GM12878 (cell line): ENCODE results near the gene ARHGAP30. TPM values are rescaled to one million over a fixed set of nuclear protein-coding genes. Genes with fewer than 3 reads are reported as not detected.

Experiments used
- ATAC-seq: fragments of 200-7000 bp; cut with Tn5 transposase; 3 replicates; pipeline ENCODE4 v1.9.1; 2020; ENCODE audit warnings: mild to moderate bottlenecking, moderate library complexity
- BruUV-seq: library from RNA; stranded (reverse); fragments of 400-500 nt; replicated peaks from 2 replicates; lab custom pipeline; 2021; lab: Mats Ljungman, UMichigan
- CTCF ChIA-PET: fragments of 300-600 bp; sonication (Branson Sonifier 250); formaldehyde crosslinking; extraction: SDS; loops from one replicate; lab custom pipeline; 2021; ENCODE audit warnings: inconsistent platforms; lab: Yijun Ruan, JAX
- POLR2A ChIA-PET: fragments of 350-600 bp; formaldehyde crosslinking; extraction: SDS; loops from one replicate; lab custom pipeline; 2021; ENCODE audit warnings: inconsistent platforms; lab: Charles Lee
- RAD21 ChIA-PET: fragments of 300-600 bp; sonication (Branson Sonifier 250); formaldehyde crosslinking; loops from one replicate; lab custom pipeline; 2023; ENCODE audit warnings: antibody characterized with exemption; ENCODE audit not compliant: unreplicated experiment; lab: Charles Lee
- SMC1A ChIA-PET: fragments of 300-600 bp; sonication (Branson Sonifier 250); formaldehyde crosslinking; loops from one replicate; lab custom pipeline; 2023; ENCODE audit not compliant: unreplicated experiment, uncharacterized antibody; lab: Charles Lee
- DNase-seq: peaks from one replicate; pipeline ENCODE4 v3.0.0-alpha.2; 2011; ENCODE audit warnings: low read depth, low spot score
- FAIRE-seq: peaks from 3 replicates; lab custom pipeline; 2011; peaks lifted over from hg19 to GRCh38; lab: Jason Lieb, UNC
- H2AFZ ChIP-seq: 2 replicates; pipeline ENCODE4 v1.6.0; 2011; ENCODE audit warnings: low read depth, low read length, control low read depth; ENCODE audit not compliant: control insufficient read depth
- H3K27ac ChIP-seq: 2 replicates; pipeline ENCODE4 v1.5.1; 2011; ENCODE audit warnings: control low read depth; ENCODE audit not compliant: control insufficient read depth, insufficient read depth
- H3K27me3 ChIP-seq, 2 experiments: replicated peaks in 1 of 2; 2 replicates each; pipeline versions ENCODE4 v1.6.0 to v1.6.1; 2011; ENCODE audit warnings: low read length in 1 of 2; ENCODE audit not compliant: control insufficient read depth in 2 of 2, insufficient read depth in 2 of 2
- H3K36me3 ChIP-seq, 2 experiments: 2 replicates each; pipeline ENCODE4 v1.5.1; 2011; ENCODE audit warnings: low read length in 1 of 2; ENCODE audit not compliant: control insufficient read depth in 2 of 2, insufficient read depth in 2 of 2
- H3K4me1 ChIP-seq: 2 replicates; pipeline ENCODE4 v1.6.1; 2011; ENCODE audit warnings: mild to moderate bottlenecking, low read length, moderate library complexity, mixed read lengths; ENCODE audit not compliant: control insufficient read depth, insufficient read depth
- H3K4me2 ChIP-seq: 2 replicates; pipeline ENCODE4 v1.6.0; 2011; ENCODE audit warnings: control low read depth; ENCODE audit not compliant: control insufficient read depth, insufficient read depth
- H3K4me3 ChIP-seq: fragments of 200-600 bp; sonication (generic); 2 replicates; pipeline ENCODE4 v1.5.1; 2016
- H3K79me2 ChIP-seq: 2 replicates; pipeline ENCODE4 v1.6.0; 2011; ENCODE audit warnings: low read length; ENCODE audit not compliant: control insufficient read depth, insufficient read depth
- H3K9ac ChIP-seq: 2 replicates; pipeline ENCODE4 v1.8.0; 2011; ENCODE audit warnings: low read length, control low read depth, mixed read lengths; ENCODE audit not compliant: control insufficient read depth, insufficient read depth
- H3K9me3 ChIP-seq: replicated peaks from 3 replicates; pipeline ENCODE4 v1.5.1; 2011; ENCODE audit warnings: mild to moderate bottlenecking, low read length; ENCODE audit not compliant: control insufficient read depth, insufficient read depth
- H4K20me1 ChIP-seq: 2 replicates; pipeline ENCODE4 v1.6.0; 2011; ENCODE audit not compliant: control insufficient read depth, insufficient read depth
- BCLAF1 ChIP-seq: fragments of 450-650 bp; IDR thresholded peaks from 2 replicates; pipeline ENCODE4 v1.6.1; 2017; ENCODE audit warnings: antibody characterized with exemption, mild to moderate bottlenecking, moderate library complexity
- CBX5 ChIP-seq: sonication (generic); IDR thresholded peaks from 2 replicates; pipeline ENCODE4 v1.6.1; 2016; ENCODE audit warnings: low read depth, moderate library complexity, mild to moderate bottlenecking, inconsistent platforms
- HCFC1 ChIP-seq: fragments of 150-350 bp; IDR thresholded peaks from 2 replicates; pipeline ENCODE4 v1.6.1; 2014; ENCODE audit warnings: low read length
- HDAC2 ChIP-seq: fragments of 200-600 bp; sonication (generic); IDR thresholded peaks from 2 replicates; pipeline ENCODE4 v1.6.1; 2017
- IKZF2 ChIP-seq, 2 experiments: fragments of 450-650 bp; IDR thresholded peaks; 2 replicates each; pipeline ENCODE4 v1.6.1; 2017; ENCODE audit warnings: mild to moderate bottlenecking in 2 of 2, moderate library complexity in 2 of 2
- JUND ChIP-seq: IDR thresholded peaks from 2 replicates; pipeline ENCODE4 v1.6.1; 2012; ENCODE audit warnings: low read depth, mild to moderate bottlenecking, low read length, improper control_type of control experiment, moderate library complexity
- NKRF ChIP-seq: fragments of 450-650 bp; conservative IDR thresholded peaks from 2 replicates; pipeline ENCODE4 v1.6.1; 2017; ENCODE audit warnings: mild to moderate bottlenecking, moderate library complexity
- NR2C1 ChIP-seq: fragments of 450-650 bp; IDR thresholded peaks from 2 replicates; pipeline ENCODE4 v1.6.1; 2017; ENCODE audit warnings: antibody characterized with exemption, mild to moderate bottlenecking, moderate library complexity
- POLR2AphosphoS2 ChIP-seq: IDR thresholded peaks from 2 replicates; pipeline ENCODE4 v1.6.1; 2011; ENCODE audit warnings: low read depth, mild to moderate bottlenecking, low read length, improper control_type of control experiment, moderate library complexity
- RBBP5 ChIP-seq: fragments of 200-600 bp; sonication (generic); conservative IDR thresholded peaks from 2 replicates; pipeline ENCODE4 v1.6.1; 2016
- SPI1 ChIP-seq: IDR thresholded peaks from 2 replicates; pipeline ENCODE4 v1.6.1; 2011; ENCODE audit warnings: low read depth, mild to moderate bottlenecking, low read length, moderate library complexity, borderline replicate concordance; ENCODE audit not compliant: insufficient read depth
- SREBF2 ChIP-seq: IDR thresholded peaks from 2 replicates; pipeline ENCODE4 v1.6.1; 2012; ENCODE audit warnings: mild to moderate bottlenecking, low read length
- ZNF384 ChIP-seq: IDR thresholded peaks from 2 replicates; pipeline ENCODE4 v1.6.1; 2012; ENCODE audit warnings: low read depth, mild to moderate bottlenecking, low read length, improper control_type of control experiment, borderline replicate concordance
- ZZZ3 ChIP-seq: IDR thresholded peaks from 2 replicates; pipeline ENCODE4 v1.6.1; 2011; ENCODE audit warnings: low read depth; ENCODE audit not compliant: control insufficient read depth, insufficient read length
- WGBS: methylation state at CpG from one replicate; pipeline ENCODE4 v1.1.6; 2016; ENCODE audit warnings: low lambda C conversion rate; ENCODE audit not compliant: insufficient replicate concordance, insufficient coverage; ENCODE audit errors: missing lambda C conversion rate; 5-methylcytosine and 5-hydroxymethylcytosine counted together
- in situ Hi-C: fragments of 300-500 bp; cut with MboI; formaldehyde crosslinking; loops from 9 replicates; pipeline ENCODE4 v1.14.3; 2018; ENCODE audit warnings: mixed read lengths
- intact Hi-C: fragments of 100-400 bp; cut with micrococcal nuclease; formaldehyde crosslinking; loops from one replicate; pipeline ENCODE4 v1.14.2; 2022; ENCODE audit not compliant: unreplicated experiment
- polyA plus RNA-seq, 11 experiments: library from polyadenylated mRNA; depleted of rRNA in 4 of 11; unstranded in 6 of 11; stranded (reverse) in 5 of 11; fragments of >200 nt; fragmentation: Nextera tagmentation in 4 of 11; fragmentation: Illumina TruSeq in 1 of 11; extraction: Ambion mirVana in 4 of 11; extraction: Trizol in 1 of 11; gene quantifications; 1 replicate in 1 of 11; 2 replicates in 10 of 11; pipeline versions ENCODE4 v1.2.1 to v1.2.3, GENCODE V29; 2011 to 2016; ENCODE audit warnings: inconsistent platforms in 2 of 11, missing spikeins in 2 of 11, low read depth in 1 of 11
- total RNA-seq, 4 experiments: library from RNA; depleted of rRNA in 3 of 4; stranded (reverse); fragments of >200 nt in 3 of 4; fragmentation: Illumina TruSeq in 1 of 4; extraction: Trizol in 1 of 4; gene quantifications; 2 replicates each; pipeline versions ENCODE4 v1.2.1 to v1.2.3, GENCODE V29; 2013 to 2021
- TF ChIP-seq, protein P1 (sequence below): fragments of 450-650 bp; IDR thresholded peaks from 2 replicates; pipeline ENCODE4 v1.6.1; 2017; ENCODE audit warnings: borderline replicate concordance
- TF ChIP-seq, protein P2 (sequence below): IDR thresholded peaks from 2 replicates; pipeline ENCODE4 v1.6.1; 2011; ENCODE audit warnings: low read depth, mild to moderate bottlenecking, low read length, moderate library complexity, borderline replicate concordance; ENCODE audit errors: extremely low read depth

ARHGAP30 gene
- total and polyA plus RNA-seq, 10 of the 15 experiments (the other 5 are each of a cell fraction or from before 2014, with no cell fraction given): 12.9 to 143 (median 76.3) TPM

GRCh38 chr1:161038523-161039153 lies 31.1 kb downstream of the ARHGAP30 start, which contains the start of gene TSTD1:
Gene TSTD1 (minus strand): TSS chr1:161038964. CDS start chr1:161038889, 75 bp downstream.
- H3K9ac ChIP-seq: peak within 1 kb of the TSS; percentile 41
- in situ Hi-C loops (no loop called here), intact Hi-C loops (no loop called here)
- H3K4me3 ChIP-seq: peak within 1 kb of the TSS; percentile 87
- peaks cover 10% of the 10 kb centered on the region for H3K79me2 ChIP-seq
- 7% methylated on average over 54 of the region's 54 CpGs for WGBS
- FAIRE-seq (peak; percentile 86), ATAC-seq (peak; percentile 94), DNase-seq (no peak)
- H3K9me3 ChIP-seq: no peaks in the 10 kb centered on the region
- BruUV-seq: TSS peak; percentile 54
- H3K4me1 ChIP-seq: peaks cover 12% of the 10 kb centered on the region
- ChIA-PET CTCF (interaction anchor here (0.9 to 11.1 kb wide), 13 partner anchors 9 to 127 kb away, joined by 3 to 181 read pairs (median 6); partner anchors contain the start of genes ARHGAP30, F11R, KLHDC9 and PPOX), SMC1A (interaction anchor here (0.8 to 6.3 kb wide), 11 partner anchors 9 to 83 kb away, joined by 3 to 51 read pairs (median 4); partner anchors contain the start of gene F11R), RAD21 (interaction anchor here (1.0 to 4.2 kb wide), 9 partner anchors 9 to 58 kb away, joined by 3 to 22 read pairs (median 9); partner anchors contain the start of genes ARHGAP30 and F11R), POLR2A (interaction anchor here (0.7 to 2.2 kb wide), 13 partner anchors 8 to 331 kb away, joined by 3 to 21 read pairs (median 4); partner anchors contain the start of genes ARHGAP30 and F11R)
- peak within 1 kb of the TSS; percentile 69 for H3K27ac ChIP-seq
- no peaks in the 10 kb centered on the region for H4K20me1 ChIP-seq
- peaks cover 22 to 34% of the 10 kb centered on the region in 2 experiments for H3K36me3 ChIP-seq
- H3K27me3 ChIP-seq: no peaks in the 10 kb centered on the region
- H2AFZ ChIP-seq: peak within 1 kb of the TSS; percentile 83
- H3K4me2 ChIP-seq: peak within 1 kb of the TSS; percentile 57
- TF ChIP-seq, protein P1, sequence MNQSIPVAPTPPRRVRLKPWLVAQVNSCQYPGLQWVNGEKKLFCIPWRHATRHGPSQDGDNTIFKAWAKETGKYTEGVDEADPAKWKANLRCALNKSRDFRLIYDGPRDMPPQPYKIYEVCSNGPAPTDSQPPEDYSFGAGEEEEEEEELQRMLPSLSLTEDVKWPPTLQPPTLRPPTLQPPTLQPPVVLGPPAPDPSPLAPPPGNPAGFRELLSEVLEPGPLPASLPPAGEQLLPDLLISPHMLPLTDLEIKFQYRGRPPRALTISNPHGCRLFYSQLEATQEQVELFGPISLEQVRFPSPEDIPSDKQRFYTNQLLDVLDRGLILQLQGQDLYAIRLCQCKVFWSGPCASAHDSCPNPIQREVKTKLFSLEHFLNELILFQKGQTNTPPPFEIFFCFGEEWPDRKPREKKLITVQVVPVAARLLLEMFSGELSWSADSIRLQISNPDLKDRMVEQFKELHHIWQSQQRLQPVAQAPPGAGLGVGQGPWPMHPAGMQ: no peak
- no peak for TF ChIP-seq JUND
- TF ChIP-seq, protein P2, sequence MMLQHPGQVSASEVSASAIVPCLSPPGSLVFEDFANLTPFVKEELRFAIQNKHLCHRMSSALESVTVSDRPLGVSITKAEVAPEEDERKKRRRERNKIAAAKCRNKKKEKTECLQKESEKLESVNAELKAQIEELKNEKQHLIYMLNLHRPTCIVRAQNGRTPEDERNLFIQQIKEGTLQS: no peak
- TF ChIP-seq SREBF2: no peak
- TF ChIP-seq HCFC1: no peak
- TF ChIP-seq NKRF: peak; percentile 50; the same call in 1 of the 2 replicates
- TF ChIP-seq HDAC2: no peak
- no peak for TF ChIP-seq BCLAF1
- no peak for TF ChIP-seq SPI1
- 0 out of 2 replicates have a peak, but pooled peaks have one; percentile 43 for TF ChIP-seq NR2C1
- TF ChIP-seq ZNF384: no peak
- peak; percentile 91 for TF ChIP-seq POLR2AphosphoS2
- TF ChIP-seq IKZF2 (IDR thresholded peaks at IDR 0.05): no peak
- TF ChIP-seq RBBP5: no peak
- no peak for TF ChIP-seq ZZZ3
- TF ChIP-seq CBX5: no peak
